ENCODE data around the gene TATDN2. TPM values are rescaled to one million over a fixed set of nuclear protein-coding genes. Genes with fewer than 3 reads are reported as not detected.

The TATDN2 gene
- total and polyA plus RNA-seq, 8 donors = 29.1 to 42.1 (median 36.1) TPM

DNA sequence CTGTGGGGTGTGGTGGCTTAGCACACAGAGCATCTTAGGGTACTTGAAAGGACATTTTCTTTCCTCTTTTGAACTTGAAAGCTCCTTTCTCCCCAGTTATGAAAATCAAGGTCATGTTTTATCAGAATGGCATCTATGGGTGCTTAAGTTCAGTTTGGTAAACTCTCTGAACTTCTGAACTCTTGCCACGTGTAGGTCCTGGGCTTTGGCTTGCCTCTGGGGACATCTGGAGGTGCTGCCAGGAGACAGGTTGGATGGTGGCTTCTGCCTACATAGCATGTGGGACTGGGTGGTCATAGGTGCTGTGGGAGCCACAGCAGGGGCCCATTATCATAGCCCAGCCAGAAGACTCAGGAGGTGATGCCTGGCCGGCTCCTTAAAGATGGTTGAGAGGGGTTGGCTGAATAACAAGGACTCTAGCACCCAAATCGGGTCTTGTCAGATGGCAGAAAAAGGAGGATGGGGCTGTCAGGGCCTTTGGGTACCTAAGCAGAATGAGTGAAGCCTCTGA is 28.9 kb downstream of the TATDN2 start:
- Histone ChIP-seq H3K27ac (no peak overlapping the region), H3K4me1 (peaks cover 0 to 26% of the 10 kb centered on the region in 2 donors), H3K36me3 (peaks cover 0 to 78% of the 10 kb centered on the region in 2 donors), H3K4me3 (no peak overlapping the region), H3K27me3 (no peaks in the 10 kb centered on the region), H3K9me3 (no peaks in the 10 kb centered on the region)
- ATAC-seq (no peak), DNase-seq (no peak)
- TF ChIP-seq, protein P1, sequence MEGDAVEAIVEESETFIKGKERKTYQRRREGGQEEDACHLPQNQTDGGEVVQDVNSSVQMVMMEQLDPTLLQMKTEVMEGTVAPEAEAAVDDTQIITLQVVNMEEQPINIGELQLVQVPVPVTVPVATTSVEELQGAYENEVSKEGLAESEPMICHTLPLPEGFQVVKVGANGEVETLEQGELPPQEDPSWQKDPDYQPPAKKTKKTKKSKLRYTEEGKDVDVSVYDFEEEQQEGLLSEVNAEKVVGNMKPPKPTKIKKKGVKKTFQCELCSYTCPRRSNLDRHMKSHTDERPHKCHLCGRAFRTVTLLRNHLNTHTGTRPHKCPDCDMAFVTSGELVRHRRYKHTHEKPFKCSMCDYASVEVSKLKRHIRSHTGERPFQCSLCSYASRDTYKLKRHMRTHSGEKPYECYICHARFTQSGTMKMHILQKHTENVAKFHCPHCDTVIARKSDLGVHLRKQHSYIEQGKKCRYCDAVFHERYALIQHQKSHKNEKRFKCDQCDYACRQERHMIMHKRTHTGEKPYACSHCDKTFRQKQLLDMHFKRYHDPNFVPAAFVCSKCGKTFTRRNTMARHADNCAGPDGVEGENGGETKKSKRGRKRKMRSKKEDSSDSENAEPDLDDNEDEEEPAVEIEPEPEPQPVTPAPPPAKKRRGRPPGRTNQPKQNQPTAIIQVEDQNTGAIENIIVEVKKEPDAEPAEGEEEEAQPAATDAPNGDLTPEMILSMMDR (IDR thresholded peaks at IDR 0.05) = no peak
- intact Hi-C loops (cut with DNase I) = no loop called here

DNA sequence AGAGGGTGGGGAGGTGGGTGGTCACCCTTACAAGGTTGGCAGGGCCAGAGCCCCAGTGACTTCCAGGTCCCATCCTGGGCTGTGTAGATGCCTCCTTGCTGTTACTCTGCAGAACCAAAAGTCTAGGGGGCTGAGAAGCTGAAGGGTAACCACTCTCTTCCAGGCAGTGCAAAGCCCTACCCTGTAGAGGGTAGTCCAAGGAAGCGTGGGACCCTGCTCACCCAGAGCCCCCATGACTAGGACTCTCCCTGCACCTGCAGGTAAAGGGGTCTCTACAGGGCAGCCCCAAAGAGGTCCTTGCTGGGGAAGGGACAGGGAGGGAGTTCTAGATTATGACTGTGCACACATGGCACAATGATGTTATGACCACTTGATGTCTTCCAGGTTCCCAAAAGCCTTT is 30.2 kb downstream of the TATDN2 start:
- intact Hi-C loops (cut with DNase I) = no loop called here
- no peak for ATAC-seq

DNA sequence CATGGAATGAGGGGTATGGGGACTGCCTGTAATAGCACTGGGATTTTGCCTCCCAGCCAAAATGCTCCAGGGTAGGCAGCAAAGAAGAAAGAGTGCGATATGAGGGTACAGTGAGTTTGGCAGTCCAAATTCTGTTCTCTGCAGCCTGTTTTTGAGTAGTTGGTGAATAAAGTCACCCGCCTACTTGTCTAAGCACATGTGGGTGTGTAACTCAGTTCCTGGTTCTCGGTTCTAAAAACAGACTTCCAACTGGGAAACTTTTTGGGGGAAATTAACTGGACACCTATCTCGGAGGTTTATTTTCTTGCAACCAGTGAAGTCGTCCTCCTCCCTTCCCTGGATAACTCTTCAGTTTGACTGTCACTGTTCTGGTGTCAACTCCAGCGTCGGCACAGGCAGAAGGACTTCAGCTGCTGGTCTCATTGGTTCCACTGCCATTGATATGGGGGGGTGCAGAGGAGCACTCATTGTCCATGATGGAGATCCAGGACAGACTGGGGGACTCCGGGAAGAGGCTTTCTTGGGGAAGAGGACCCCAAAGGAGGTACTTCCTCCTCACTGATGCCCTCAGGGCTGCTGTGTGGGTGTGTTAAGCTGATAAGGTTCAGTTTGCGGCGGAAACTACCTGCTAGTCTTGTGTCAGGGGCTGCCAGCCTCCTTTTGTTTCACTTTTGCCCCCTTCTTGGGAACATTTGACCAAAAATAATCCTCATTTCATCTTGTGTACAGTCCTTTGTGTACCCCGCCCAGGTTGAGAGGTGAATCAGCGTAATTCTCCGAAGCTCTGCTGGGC is 31.3 kb downstream of the TATDN2 start:
- ATAC-seq (no peak), DNase-seq (no peak)
- intact Hi-C loops (cut with DNase I) = no loop called here
- no peak overlapping the region for H3K27ac ChIP-seq
- H3K9me3 ChIP-seq = no peaks in the 10 kb centered on the region
- TF ChIP-seq, protein P1 (IDR thresholded peaks at IDR 0.05) = no peak
- H3K4me3 ChIP-seq = no peak overlapping the region
- peaks cover 0 to 87% of the 10 kb centered on the region in 2 donors for H3K36me3 ChIP-seq
- H3K27me3 ChIP-seq = no peaks in the 10 kb centered on the region
- H3K4me1 ChIP-seq = peaks cover 0 to 5% of the 10 kb centered on the region in 2 donors

More for the DNA sequence above, 30.2 kb downstream of the TATDN2 start:
- peaks cover 0 to 15% of the 10 kb centered on the region in 2 donors for H3K4me1 ChIP-seq
- H3K9me3 ChIP-seq = no peaks in the 10 kb centered on the region
- no peak overlapping the region for H3K4me3 ChIP-seq
- TF ChIP-seq, protein P1 (IDR thresholded peaks at IDR 0.05) = no peak
- no peak overlapping the region for H3K27ac ChIP-seq
- DNase-seq = no peak
- no peaks in the 10 kb centered on the region for H3K27me3 ChIP-seq
- peaks cover 0 to 83% of the 10 kb centered on the region in 2 donors for H3K36me3 ChIP-seq

DNA sequence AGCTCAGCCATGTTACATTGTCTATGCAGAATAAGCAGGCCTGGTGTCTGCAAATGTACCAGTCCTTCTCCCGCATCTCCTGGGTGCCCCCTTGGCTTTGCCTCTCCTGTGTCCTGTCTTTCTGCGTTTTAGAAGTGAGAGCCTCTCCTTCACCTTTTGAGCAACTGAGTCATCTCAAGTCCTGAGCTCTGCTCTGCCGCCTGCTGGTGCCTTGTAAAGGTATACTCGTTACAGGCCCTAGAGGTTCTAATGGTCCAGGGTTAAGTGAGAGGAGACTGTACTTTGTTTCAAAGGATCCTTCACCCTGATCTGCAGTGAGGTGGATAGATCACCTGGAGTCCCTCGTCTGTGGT is 31.9 kb downstream of the TATDN2 start:
- H3K4me3 ChIP-seq = no peak overlapping the region
- peaks cover 0 to 11% of the 10 kb centered on the region in 2 donors for H3K4me1 ChIP-seq
- DNase-seq (no peak), ATAC-seq (no peak)
- no peak overlapping the region for H3K27ac ChIP-seq
- TF ChIP-seq, protein P1 (IDR thresholded peaks at IDR 0.05) = no peak
- no peaks in the 10 kb centered on the region for H3K9me3 ChIP-seq
- no peaks in the 10 kb centered on the region for H3K27me3 ChIP-seq
- peaks cover 0 to 87% of the 10 kb centered on the region in 2 donors for H3K36me3 ChIP-seq
- intact Hi-C loops (cut with DNase I) = no loop called here

DNA sequence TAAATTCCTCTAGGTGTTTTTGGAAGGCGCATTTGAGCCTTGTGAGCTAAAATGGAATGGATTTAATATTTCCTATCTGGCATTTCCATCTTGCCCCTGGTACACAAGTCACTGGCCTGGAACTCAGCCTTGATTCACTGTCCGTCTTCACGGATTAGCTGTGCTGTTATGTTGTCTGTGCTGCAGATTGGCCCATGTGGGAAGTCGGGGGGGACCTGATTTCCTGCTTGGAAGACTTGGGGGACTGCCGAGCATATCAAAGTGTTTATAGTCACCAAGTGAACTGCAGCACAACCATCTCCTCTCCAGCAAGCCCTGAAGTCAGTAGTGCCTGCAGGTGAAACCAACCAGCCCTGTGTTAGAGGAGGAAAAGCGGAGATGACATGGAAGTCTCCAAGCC is 32.3 kb downstream of the TATDN2 start:
- Histone ChIP-seq H3K36me3 (peaks cover 0 to 86% of the 10 kb centered on the region in 2 donors), H3K27ac (no peak overlapping the region), H3K27me3 (no peaks in the 10 kb centered on the region), H3K4me3 (no peak overlapping the region), H3K9me3 (no peaks in the 10 kb centered on the region), H3K4me1 (peaks cover 0 to 11% of the 10 kb centered on the region in 2 donors)
- ATAC-seq = no peak
- intact Hi-C loops (cut with DNase I) = no loop called here
- DNase-seq = no peak
- TF ChIP-seq, protein P1 (IDR thresholded peaks at IDR 0.05) = no peak

Measured in left lung (tissue), 10 donors.